Choroid plexus epithelial cell (primary cell): ENCODE measurements around the gene ASF1B.

ENCODE experiments used
- DNase-seq: peaks from one replicate; pipeline ENCODE4 v3.0.0-alpha.2; 2010; ENCODE audit warnings: low read depth
- H3K4me3 ChIP-seq: 2 replicates; pipeline ENCODE4 v1.5.1; 2011; ENCODE audit warnings: low read depth, mild to moderate bottlenecking, control low read depth, low read length, moderate library complexity
- CTCF ChIP-seq: conservative IDR thresholded peaks from 2 replicates; pipeline ENCODE4 v1.5.1; 2011; ENCODE audit warnings: low read depth, mild to moderate bottlenecking, control low read depth, inconsistent platforms, low read length, moderate library complexity

Gene ASF1B

GRCh38 chr19:14090509-14091080, 45.8 kb downstream of the ASF1B start, which contains the start of gene SAMD1:
Gene SAMD1, minus strand, starts transcription at chr19:14090751.
- peak within 1 kb of the TSS; percentile 64 for H3K4me3 ChIP-seq
- peak; percentile 91 for DNase-seq
- no peak for TF ChIP-seq CTCF

- peak; percentile 77 for DNase-seq
- TF ChIP-seq CTCF = no peak
- H3K4me3 ChIP-seq = peak overlapping the region; percentile 59
These were observed 46.5 kb downstream of the ASF1B start for GRCh38 chr19:14089662-14090508.

DNA sequence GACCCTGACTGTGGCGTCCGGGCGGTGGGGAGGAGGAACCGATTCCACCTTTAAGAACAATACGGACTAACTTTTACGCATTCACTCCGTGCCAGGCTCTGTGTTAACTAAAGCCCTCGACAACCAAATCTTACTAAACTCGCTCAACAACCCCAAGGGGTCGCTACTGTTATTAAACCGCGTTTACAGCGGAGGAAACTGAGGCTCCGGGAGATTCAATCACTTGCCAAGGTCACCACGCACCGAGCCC, 47.1 kb downstream of the ASF1B start:
- TF ChIP-seq CTCF = peak; percentile 38
- peak; percentile 46 for DNase-seq
- H3K4me3 ChIP-seq = peak overlapping the region; percentile 59

DNA sequence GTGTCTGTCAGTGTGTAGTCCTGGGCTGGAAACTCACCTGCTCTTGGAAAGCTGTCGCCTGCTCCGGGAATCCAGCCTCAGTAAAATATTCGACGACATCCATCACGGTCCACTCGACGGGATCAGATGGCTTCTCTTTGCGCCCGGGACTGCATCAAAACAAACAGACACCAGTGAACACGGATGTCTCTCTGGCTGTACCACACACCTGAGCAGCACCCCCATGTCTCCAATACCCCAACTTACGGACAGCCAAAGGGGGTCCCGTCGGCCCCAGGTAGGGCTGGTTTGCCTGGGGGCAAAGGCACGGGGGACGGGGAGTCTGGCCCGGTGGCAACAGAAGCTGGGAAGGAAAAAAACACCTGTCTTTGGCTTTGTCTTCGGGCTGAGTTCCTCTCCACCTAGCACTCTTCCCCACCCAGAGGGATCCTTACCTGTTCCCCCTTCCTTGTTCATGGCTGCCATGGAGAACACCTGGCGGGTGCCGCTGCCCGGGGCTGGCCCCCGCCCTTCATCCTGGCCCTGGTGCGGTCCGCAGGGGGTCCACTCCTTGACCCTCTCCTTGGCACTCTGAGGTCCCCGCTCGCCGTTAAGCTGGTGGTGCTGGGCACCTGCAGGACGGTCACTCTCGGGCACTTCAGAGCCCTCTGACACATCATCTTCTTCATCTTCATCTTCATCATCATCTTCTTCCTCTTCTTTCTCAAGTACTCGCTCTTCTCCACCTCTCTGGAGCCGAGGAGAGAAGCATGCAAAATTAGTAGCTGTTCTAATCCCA, 47.6 kb downstream of the ASF1B start:
- no peak for DNase-seq
- peak overlapping the region; percentile 59 for H3K4me3 ChIP-seq

DNA sequence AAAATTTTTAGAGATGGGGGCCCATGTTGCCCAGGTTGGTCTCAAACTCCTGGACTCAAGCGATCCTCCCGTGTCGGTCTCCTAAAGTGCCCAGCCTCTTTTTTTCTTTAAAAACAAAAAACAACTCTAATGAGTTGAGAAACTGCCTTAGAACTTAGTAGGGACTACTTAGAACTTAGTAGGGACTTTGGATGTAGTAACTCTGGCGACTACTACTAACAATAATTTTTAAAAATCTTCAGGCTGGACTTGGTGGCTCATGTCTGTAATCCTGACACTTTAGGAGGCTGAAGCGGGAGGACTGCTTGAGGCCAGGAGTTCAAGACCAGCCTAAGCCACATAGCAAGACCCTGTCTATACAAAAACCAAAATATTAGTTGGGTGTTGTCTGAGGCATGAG, 50.3 kb downstream of the ASF1B start:
- DNase-seq = no peak
- no peak overlapping the region for H3K4me3 ChIP-seq
- no peak for TF ChIP-seq CTCF

More for the DNA sequence above, 47.6 kb downstream of the ASF1B start:
- no peak for TF ChIP-seq CTCF

DNA sequence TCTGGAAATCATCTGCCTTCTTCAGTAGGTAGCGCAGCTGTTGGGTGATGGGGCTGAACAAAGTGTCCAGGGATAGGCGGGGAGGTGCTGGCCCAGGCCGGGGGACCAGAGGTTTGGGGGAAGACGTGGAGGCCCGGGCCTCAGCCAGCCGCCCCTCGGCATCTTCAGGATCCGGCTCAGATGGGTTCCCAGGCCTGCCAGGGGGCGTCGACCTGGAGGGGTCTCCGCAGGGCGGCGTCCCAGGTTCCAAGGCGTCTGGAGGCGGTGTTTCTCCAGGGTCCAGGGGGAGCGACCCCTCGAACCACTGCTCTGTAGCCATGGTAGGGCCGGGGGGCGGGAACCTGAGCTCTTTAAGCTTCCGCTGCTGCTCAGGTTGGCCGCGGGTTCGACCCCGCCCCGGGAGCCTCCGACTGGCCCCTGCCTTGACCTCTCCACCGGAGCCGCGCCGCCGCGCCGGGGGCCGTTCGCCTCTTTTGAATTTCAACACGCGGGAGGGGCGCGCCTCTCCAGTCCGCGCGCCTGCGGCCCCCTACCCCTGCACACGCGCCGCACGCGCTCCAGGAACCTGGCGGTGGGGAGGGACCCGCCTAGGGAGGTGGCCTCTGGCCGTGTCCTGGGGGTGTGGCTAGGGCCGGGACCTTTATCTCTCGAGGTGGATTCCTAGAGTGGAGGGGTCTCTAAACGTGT, 50.9 kb downstream of the ASF1B start, which contains the start of gene C19orf67:
C19orf67 (minus strand) TSS at position 475 of the 687 bp plus-strand sequence; CDS start at position 319, 156 bp downstream.
- no peak within 1 kb of the TSS for H3K4me3 ChIP-seq
- no peak for TF ChIP-seq CTCF
- no peak for DNase-seq
